Activated naive CD4-positive, alpha-beta T cell treated with anti-CD3 and anti-CD28 coated beads, Interleukin-2, amount 50 U/mL, for 16 hours (primary cell): ENCODE measurements around the gene OR12D1.

Experiments used
- DNase-seq: peaks from one replicate; pipeline ENCODE4 v3.0.0-alpha.2; 2020

Gene OR12D1

DNA sequence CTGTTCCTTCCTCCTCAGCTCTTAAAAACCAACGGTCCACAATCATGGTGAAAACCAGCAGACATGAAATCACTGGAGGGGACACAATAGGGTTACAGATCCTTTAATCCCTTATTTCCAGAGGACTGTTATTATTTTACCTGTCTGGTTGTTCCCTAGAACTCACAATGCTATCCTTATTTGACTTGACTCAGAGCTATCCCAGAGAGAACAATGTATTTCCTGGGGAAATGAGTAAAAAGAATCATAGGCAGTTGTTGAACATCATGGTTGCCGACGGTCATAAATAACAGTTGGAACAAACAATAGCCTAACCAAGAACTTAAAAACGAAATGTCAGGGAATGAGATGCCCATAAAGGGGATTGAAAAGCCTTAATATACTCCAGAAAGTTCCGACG lies 51.5 kb downstream of the OR12D1 start:
- no peak for DNase-seq
